Neural cell (in vitro differentiated cells): ENCODE measurements around the gene IGF2BP2. TPM values are rescaled to one million over a fixed set of nuclear protein-coding genes. Genes with fewer than 3 reads are reported as not detected.

ENCODE experiments used
- H2AFZ ChIP-seq: fragments of 200-600, 300-800 bp; sonication (generic), shearing (Covaris generic); 2 replicates; pipeline ENCODE4 v1.6.0; 2014; ENCODE audit warnings: low read depth, mild to moderate bottlenecking, antibody characterized with exemption, low read length, moderate library complexity
- H3F3A ChIP-seq: fragments of 200-600 bp; shearing (Covaris generic); 2 replicates; pipeline ENCODE4 v1.6.1; 2016; ENCODE audit warnings: mild to moderate bottlenecking, moderate library complexity, mixed read lengths, antibody characterized with exemption, low read length; ENCODE audit not compliant: insufficient read depth, poor library complexity, severe bottlenecking
- H3K27ac ChIP-seq: fragments of 200-600, 300-800 bp; sonication (generic), shearing (Covaris generic); 2 replicates; pipeline ENCODE4 v1.5.1; 2014; ENCODE audit warnings: mild to moderate bottlenecking, low read length, moderate library complexity
- H3K27me3 ChIP-seq: fragments of 300-800, 200-600 bp; sonication (generic), shearing (Covaris generic); 2 replicates; pipeline ENCODE4 v1.6.0; 2014; ENCODE audit warnings: mild to moderate bottlenecking, low read depth, low read length, moderate library complexity; ENCODE audit not compliant: insufficient read depth
- H3K36me3 ChIP-seq: fragments of 300-800, 200-600 bp; sonication (generic), shearing (Covaris generic); 2 replicates; pipeline ENCODE4 v1.5.1; 2014; ENCODE audit warnings: mild to moderate bottlenecking, antibody characterized with exemption, low read length, moderate library complexity; ENCODE audit not compliant: insufficient read depth
- H3K4me2 ChIP-seq: fragments of 300-800, 200-600 bp; sonication (generic), shearing (Covaris generic); 2 replicates; pipeline ENCODE4 v1.6.0; 2014; ENCODE audit warnings: mild to moderate bottlenecking, low read length
- H3K4me3 ChIP-seq: fragments of 300-800, 200-600 bp; sonication (generic), shearing (Covaris generic); 2 replicates; pipeline ENCODE4 v1.5.1; 2014; ENCODE audit warnings: mild to moderate bottlenecking, low read length, moderate library complexity
- H3K79me2 ChIP-seq: fragments of 200-600 bp; shearing (Covaris generic); replicated peaks from 2 replicates; pipeline ENCODE4 v1.6.0; 2014; ENCODE audit warnings: mild to moderate bottlenecking, low read length, moderate library complexity; ENCODE audit not compliant: insufficient read depth
- H3K9ac ChIP-seq: fragments of 300-800, 200-600 bp; sonication (generic), shearing (Covaris generic); 2 replicates; pipeline ENCODE4 v1.6.1; 2016; ENCODE audit warnings: mild to moderate bottlenecking, low read length, mixed read lengths
- H3K9me2 ChIP-seq: fragments of 200-600 bp; shearing (Covaris generic); 2 replicates; pipeline ENCODE4 v1.6.1; 2016; ENCODE audit warnings: mild to moderate bottlenecking, low read length, mixed read lengths; ENCODE audit not compliant: insufficient read depth
- H3K9me3 ChIP-seq: fragments of 200-600, 300-800 bp; sonication (generic), shearing (Covaris generic); 2 replicates; pipeline ENCODE4 v1.6.1; 2016; ENCODE audit warnings: mild to moderate bottlenecking, mixed run types, low read length, moderate library complexity, mixed read lengths
- H4K20me1 ChIP-seq: fragments of 200-600 bp; shearing (Covaris generic); 2 replicates; pipeline ENCODE4 v1.6.1; 2016; ENCODE audit warnings: mild to moderate bottlenecking, mixed run types; ENCODE audit not compliant: insufficient read depth
- CTCF ChIP-seq: fragments of 450-650 bp; IDR thresholded peaks from 2 replicates; pipeline ENCODE4 v1.5.1; 2014; ENCODE audit warnings: antibody characterized with exemption, mild to moderate bottlenecking, moderate library complexity; ENCODE audit not compliant: poor library complexity, severe bottlenecking
- EP300 ChIP-seq: fragments of 450-650 bp; conservative IDR thresholded peaks from 2 replicates; pipeline ENCODE4 v1.6.1; 2014; ENCODE audit warnings: antibody characterized with exemption, mild to moderate bottlenecking, moderate library complexity; ENCODE audit not compliant: poor library complexity, severe bottlenecking
- EZH2 ChIP-seq: fragments of 200-600, 300-800 bp; shearing (Covaris generic), sonication (generic); IDR thresholded peaks from 2 replicates; pipeline ENCODE4 v1.6.1; 2014; ENCODE audit warnings: antibody characterized with exemption, low read length, borderline replicate concordance, mild to moderate bottlenecking; ENCODE audit not compliant: insufficient read depth, poor library complexity, severe bottlenecking
- MXI1 ChIP-seq: fragments of 450-650 bp; conservative IDR thresholded peaks from 2 replicates; pipeline ENCODE4 v1.6.1; 2014; ENCODE audit warnings: antibody characterized with exemption, mild to moderate bottlenecking; ENCODE audit not compliant: poor library complexity, severe bottlenecking
- POLR2AphosphoS5 ChIP-seq: IDR thresholded peaks from 2 replicates; pipeline ENCODE4 v1.6.1; 2012
- RAD21 ChIP-seq: fragments of 450-650 bp; conservative IDR thresholded peaks from 2 replicates; pipeline ENCODE4 v1.6.1; 2014; ENCODE audit warnings: antibody characterized with exemption, mild to moderate bottlenecking, moderate library complexity
- REST ChIP-seq: IDR thresholded peaks from 2 replicates; pipeline ENCODE4 v1.6.1; 2012; ENCODE audit warnings: borderline replicate concordance
- SMC3 ChIP-seq: fragments of 450-650 bp; conservative IDR thresholded peaks from 2 replicates; pipeline ENCODE4 v1.6.1; 2014; ENCODE audit warnings: antibody characterized with exemption, mild to moderate bottlenecking, moderate library complexity; ENCODE audit not compliant: poor library complexity
- TAF1 ChIP-seq: IDR thresholded peaks from 2 replicates; pipeline ENCODE4 v1.6.1; 2012; ENCODE audit warnings: low read depth
- polyA plus RNA-seq: library from polyadenylated mRNA; depleted of rRNA; stranded (reverse); fragments of >200 nt; gene quantifications from 2 replicates; pipeline ENCODE4 v1.2.3, GENCODE V29; 2014

The IGF2BP2 gene
- polyA plus RNA-seq, 1 donor from 2014 or later: 46.6 TPM

- Histone ChIP-seq H2AFZ (no peak overlapping the region), H3K4me3 (no peak overlapping the region), H3K79me2 (peaks cover 79% of the 10 kb centered on the region), H3K36me3 (no peaks in the 10 kb centered on the region), H3K9ac (no peak overlapping the region), H3K9me3 (no peaks in the 10 kb centered on the region), H3F3A (no peaks in the 10 kb centered on the region), H3K27ac (no peak overlapping the region), H3K27me3 (no peaks in the 10 kb centered on the region), H3K4me2 (no peak overlapping the region), H3K9me2 (no peaks in the 10 kb centered on the region), H4K20me1 (peaks cover 16% of the 10 kb centered on the region)
- TF ChIP-seq RAD21 (no peak), CTCF (no peak), REST (no peak), SMC3 (no peak), TAF1 (no peak), POLR2AphosphoS5 (no peak), MXI1 (no peak), EP300 (no peak), EZH2 (no peak)
Observed at GRCh38 chr3:185718736-185719593, 105.9 kb downstream of the IGF2BP2 start.

GRCh38 chr3:185717627-185718402, 107.0 kb downstream of the IGF2BP2 start:
- TF ChIP-seq CTCF (no peak), REST (no peak), RAD21 (no peak), SMC3 (no peak), POLR2AphosphoS5 (no peak), EZH2 (no peak), MXI1 (no peak), TAF1 (no peak), EP300 (no peak)
- Histone ChIP-seq H3K36me3 (no peaks in the 10 kb centered on the region), H3K9me3 (no peaks in the 10 kb centered on the region), H3K27me3 (no peaks in the 10 kb centered on the region), H3K27ac (no peak overlapping the region), H2AFZ (no peak overlapping the region), H3K9me2 (no peaks in the 10 kb centered on the region), H3K4me3 (no peak overlapping the region), H3K79me2 (peaks cover 79% of the 10 kb centered on the region), H3K4me2 (no peak overlapping the region), H3K9ac (no peak overlapping the region), H3F3A (no peaks in the 10 kb centered on the region), H4K20me1 (peaks cover 10% of the 10 kb centered on the region)
